ENCODE results near the gene PSD.

PSD gene

GRCh38 chr10:102397222-102398171 is 21.1 kb downstream of the PSD start:
- H3K9me3 Mint-ChIP-seq: no peaks in the 10 kb centered on the region
- peak overlapping the region; percentile 97 for H3K4me3 Mint-ChIP-seq
- H3K27me3 Mint-ChIP-seq: no peaks in the 10 kb centered on the region
- H3K36me3 Mint-ChIP-seq (ENCODE audit: low read depth): peaks cover 78% of the 10 kb centered on the region
- no peak for DNase-seq
- H3K27ac Mint-ChIP-seq: peak overlapping the region; percentile 99
- peaks cover 56% of the 10 kb centered on the region for H3K4me1 Mint-ChIP-seq (ENCODE audit: low read depth)

- H3K4me3 Mint-ChIP-seq: peak overlapping the region; percentile 97
- H3K27me3 Mint-ChIP-seq: no peaks in the 10 kb centered on the region
- H3K36me3 Mint-ChIP-seq (ENCODE audit: low read depth): peaks cover 71% of the 10 kb centered on the region
- peaks cover 57% of the 10 kb centered on the region for H3K4me1 Mint-ChIP-seq (ENCODE audit: low read depth)
- no peak for DNase-seq
- H3K9me3 Mint-ChIP-seq: no peaks in the 10 kb centered on the region
- peak overlapping the region; percentile 99 for H3K27ac Mint-ChIP-seq
These were observed 21.8 kb downstream of the PSD start for GRCh38 chr10:102396730-102397151.

GRCh38 chr10:102396317-102396650 is 22.3 kb downstream of the PSD start:
- DNase-seq: no peak
- H3K9me3 Mint-ChIP-seq: no peaks in the 10 kb centered on the region
- no peaks in the 10 kb centered on the region for H3K27me3 Mint-ChIP-seq
- peaks cover 57% of the 10 kb centered on the region for H3K4me1 Mint-ChIP-seq (ENCODE audit: low read depth)
- H3K4me3 Mint-ChIP-seq: peak overlapping the region; percentile 97
- peaks cover 66% of the 10 kb centered on the region for H3K36me3 Mint-ChIP-seq (ENCODE audit: low read depth)
- peak overlapping the region; percentile 99 for H3K27ac Mint-ChIP-seq

GRCh38 chr10:102395400-102396316 is 22.9 kb downstream of the PSD start, which contains the start of gene NFKB2:
Gene NFKB2 (plus strand): TSS chr10:102395705. CDS start chr10:102395960, 255 bp downstream.
- Mint-ChIP-seq H3K27ac (peak within 1 kb of the TSS; percentile 99), H3K9me3 (no peaks in the 10 kb centered on the region), H3K36me3 (ENCODE audit: low read depth) (peaks cover 60% of the 10 kb centered on the region), H3K4me1 (ENCODE audit: low read depth) (peaks cover 58% of the 10 kb centered on the region), H3K4me3 (peak within 1 kb of the TSS; percentile 97), H3K27me3 (no peaks in the 10 kb centered on the region)
- peak; percentile 97 for DNase-seq

DNA sequence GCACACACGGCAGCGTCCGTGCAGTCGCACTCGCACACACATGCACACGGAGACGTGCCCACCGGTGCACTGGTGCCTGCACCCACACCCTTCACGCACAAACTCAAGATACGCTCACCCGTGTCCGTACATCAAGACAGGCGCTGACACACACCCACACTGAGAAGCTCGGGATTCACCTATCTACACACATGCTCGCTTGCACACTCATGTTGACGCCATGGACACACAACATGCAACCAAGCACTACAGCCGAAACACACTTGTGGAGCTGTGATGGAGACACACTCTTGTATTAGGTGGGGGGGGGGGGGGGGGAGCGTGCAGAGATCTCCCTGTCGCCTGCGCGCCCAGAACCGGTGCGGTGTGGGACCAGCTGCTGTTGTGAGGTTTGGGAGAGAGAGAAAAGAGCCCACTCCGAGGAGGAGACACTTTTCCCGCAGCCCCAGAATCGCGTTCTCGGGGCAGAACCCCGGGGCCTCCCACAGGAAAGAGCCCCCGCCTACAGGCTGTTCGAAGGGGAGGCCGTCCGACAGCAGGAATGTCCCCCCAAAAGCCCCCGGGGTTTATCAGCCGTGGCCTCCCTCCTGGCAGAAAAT is 23.7 kb downstream of the PSD start:
- Mint-ChIP-seq H3K36me3 (ENCODE audit: low read depth) (peaks cover 52% of the 10 kb centered on the region), H3K27me3 (no peaks in the 10 kb centered on the region), H3K9me3 (no peaks in the 10 kb centered on the region), H3K4me3 (peak overlapping the region; percentile 97), H3K4me1 (ENCODE audit: low read depth) (peaks cover 52% of the 10 kb centered on the region), H3K27ac (peak overlapping the region; percentile 99)
- DNase-seq: no peak

DNA sequence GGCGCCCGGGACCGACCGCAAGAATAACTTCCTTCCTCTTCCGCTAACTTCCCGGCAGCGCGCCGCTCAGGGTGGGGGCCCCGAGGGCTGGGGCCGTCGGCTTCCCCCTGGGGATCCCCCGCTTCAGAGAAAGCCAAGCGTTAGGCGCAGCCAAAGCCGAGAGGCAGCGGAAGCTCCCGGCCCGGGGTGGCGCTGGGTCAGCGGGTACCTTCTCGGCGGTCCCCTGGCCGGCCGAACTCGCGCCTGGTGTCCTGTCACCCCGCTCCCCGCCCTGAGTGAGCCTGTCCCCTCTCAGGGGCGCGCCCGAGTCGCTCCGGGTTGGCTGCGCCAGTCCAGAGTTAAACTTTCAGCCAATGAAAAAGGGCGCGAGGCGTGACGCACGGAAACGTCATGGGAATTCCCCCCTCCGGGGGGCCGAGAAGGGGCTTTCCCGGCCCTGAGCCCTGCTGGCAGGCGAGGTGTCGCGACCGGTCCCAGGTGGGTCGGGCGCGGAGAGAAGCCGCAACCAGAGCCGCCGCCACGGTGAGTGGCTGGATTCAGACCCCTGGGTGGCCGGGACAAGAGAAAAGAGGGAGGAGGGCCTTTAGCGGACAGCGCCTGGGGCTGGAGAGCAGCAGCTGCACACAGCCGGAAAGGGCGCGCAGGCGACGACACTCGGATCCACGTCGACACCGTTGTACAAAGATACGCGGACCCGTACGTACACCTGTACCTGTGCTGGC is 24.3 kb downstream of the PSD start:
- Mint-ChIP-seq H3K27me3 (no peaks in the 10 kb centered on the region), H3K36me3 (ENCODE audit: low read depth) (peaks cover 46% of the 10 kb centered on the region), H3K4me3 (peak overlapping the region; percentile 97), H3K4me1 (ENCODE audit: low read depth) (peaks cover 47% of the 10 kb centered on the region), H3K27ac (peak overlapping the region; percentile 99), H3K9me3 (no peaks in the 10 kb centered on the region)
- peak; percentile 99 for DNase-seq

DNA sequence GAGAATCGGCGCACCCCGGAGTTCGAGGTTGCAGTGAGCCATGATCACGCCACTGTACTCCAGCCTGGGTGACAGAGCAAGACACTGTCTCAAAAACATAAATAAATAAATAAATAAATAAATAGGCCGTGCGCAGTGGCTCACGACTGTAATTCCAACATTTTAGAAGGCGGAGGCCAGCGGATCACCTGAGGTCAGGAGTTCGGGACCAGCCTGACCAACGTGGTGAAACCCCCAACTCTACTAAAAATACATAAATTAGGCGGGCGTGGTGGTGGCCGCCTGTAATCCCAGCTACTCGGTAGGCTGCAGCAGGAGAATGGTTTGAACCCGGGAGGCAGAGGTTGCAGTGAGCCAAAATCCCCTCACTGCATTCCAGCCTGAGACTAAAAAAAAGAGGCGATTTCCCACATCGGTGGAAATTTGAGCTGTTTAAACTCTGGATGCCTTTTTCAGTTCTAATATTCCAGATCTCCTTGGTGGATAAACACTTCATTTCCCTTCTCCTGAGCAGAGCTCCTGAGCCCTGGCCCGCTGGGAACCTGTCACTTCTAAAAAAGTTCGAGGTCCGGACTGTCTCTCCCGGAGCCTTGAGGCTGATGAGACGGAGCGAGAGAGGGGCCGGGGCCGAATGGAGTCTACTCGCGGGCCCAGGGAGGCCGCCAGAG is 25.0 kb downstream of the PSD start:
- Mint-ChIP-seq H3K27ac (peak overlapping the region; percentile 99), H3K9me3 (no peaks in the 10 kb centered on the region), H3K27me3 (no peaks in the 10 kb centered on the region), H3K36me3 (ENCODE audit: low read depth) (peaks cover 42% of the 10 kb centered on the region), H3K4me3 (peak overlapping the region; percentile 97), H3K4me1 (ENCODE audit: low read depth) (peaks cover 43% of the 10 kb centered on the region)
- no peak for DNase-seq

GRCh38 chr10:102392306-102392705 is 26.3 kb downstream of the PSD start:
- peaks cover 31% of the 10 kb centered on the region for H3K4me1 Mint-ChIP-seq (ENCODE audit: low read depth)
- peaks cover 29% of the 10 kb centered on the region for H3K36me3 Mint-ChIP-seq (ENCODE audit: low read depth)
- H3K9me3 Mint-ChIP-seq: no peaks in the 10 kb centered on the region
- H3K27ac Mint-ChIP-seq: no peak overlapping the region
- no peak overlapping the region for H3K4me3 Mint-ChIP-seq
- DNase-seq: no peak
- H3K27me3 Mint-ChIP-seq: no peaks in the 10 kb centered on the region

DNA sequence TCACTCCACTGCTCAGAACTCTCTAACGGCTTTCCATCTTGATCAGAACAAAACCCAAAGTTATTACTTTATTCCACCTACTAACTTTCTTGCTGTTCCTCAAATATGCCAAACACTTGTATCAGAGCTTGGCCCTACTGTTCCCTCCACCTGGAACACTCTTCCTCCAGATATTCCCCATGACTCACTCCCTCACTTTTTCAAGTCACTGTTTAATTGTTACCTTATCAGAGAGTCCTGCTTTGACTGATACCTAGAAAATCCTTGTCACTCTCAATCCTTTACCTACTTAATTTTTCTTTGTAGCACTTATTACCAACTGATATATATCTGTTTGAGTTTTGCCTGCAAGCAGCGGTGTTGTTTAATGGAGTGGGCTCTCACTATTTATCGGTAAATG is 28.7 kb downstream of the PSD start:
- peaks cover 8% of the 10 kb centered on the region for H3K36me3 Mint-ChIP-seq (ENCODE audit: low read depth)
- no peak for DNase-seq
- no peaks in the 10 kb centered on the region for H3K27me3 Mint-ChIP-seq
- H3K27ac Mint-ChIP-seq: no peak overlapping the region
- H3K9me3 Mint-ChIP-seq: no peaks in the 10 kb centered on the region
- peaks cover 21% of the 10 kb centered on the region for H3K4me1 Mint-ChIP-seq (ENCODE audit: low read depth)
- no peak overlapping the region for H3K4me3 Mint-ChIP-seq

GRCh38 chr10:102384606-102385429 is 33.8 kb downstream of the PSD start:
- H3K4me3 Mint-ChIP-seq: no peak overlapping the region
- H3K4me1 Mint-ChIP-seq (ENCODE audit: low read depth): peaks cover 6% of the 10 kb centered on the region
- H3K27me3 Mint-ChIP-seq: no peaks in the 10 kb centered on the region
- H3K27ac Mint-ChIP-seq: peak overlapping the region; percentile 18
- H3K9me3 Mint-ChIP-seq: no peaks in the 10 kb centered on the region
- DNase-seq: no peak
- H3K36me3 Mint-ChIP-seq (ENCODE audit: low read depth): peaks cover 38% of the 10 kb centered on the region

- no peak for DNase-seq
- no peaks in the 10 kb centered on the region for H3K9me3 Mint-ChIP-seq
- H3K27ac Mint-ChIP-seq: no peak overlapping the region
- H3K4me1 Mint-ChIP-seq (ENCODE audit: low read depth): peaks cover 6% of the 10 kb centered on the region
- no peak overlapping the region for H3K4me3 Mint-ChIP-seq
- H3K27me3 Mint-ChIP-seq: no peaks in the 10 kb centered on the region
- H3K36me3 Mint-ChIP-seq (ENCODE audit: low read depth): peaks cover 46% of the 10 kb centered on the region
These were observed 34.5 kb downstream of the PSD start for GRCh38 chr10:102384053-102384452.

GRCh38 chr10:102382871-102383270 is 35.7 kb downstream of the PSD start:
- DNase-seq: no peak
- Mint-ChIP-seq H3K27me3 (no peaks in the 10 kb centered on the region), H3K36me3 (ENCODE audit: low read depth) (peaks cover 57% of the 10 kb centered on the region), H3K4me3 (no peak overlapping the region), H3K9me3 (no peaks in the 10 kb centered on the region), H3K27ac (no peak overlapping the region), H3K4me1 (ENCODE audit: low read depth) (peaks cover 6% of the 10 kb centered on the region)

GRCh38 chr10:102381983-102382382 is 36.6 kb downstream of the PSD start:
- Mint-ChIP-seq H3K27ac (no peak overlapping the region), H3K9me3 (no peaks in the 10 kb centered on the region), H3K4me3 (no peak overlapping the region), H3K4me1 (ENCODE audit: low read depth) (peaks cover 6% of the 10 kb centered on the region), H3K36me3 (ENCODE audit: low read depth) (peaks cover 62% of the 10 kb centered on the region), H3K27me3 (no peaks in the 10 kb centered on the region)
- DNase-seq: no peak
